Pons (tissue), 1 donor: ENCODE results near the gene PCED1A.

Experiments
- DNase-seq: peaks from one replicate; pipeline ENCODE4 v3.0.0-alpha.2; 2016; ENCODE audit warnings: low spot score

The PCED1A gene, protein sequence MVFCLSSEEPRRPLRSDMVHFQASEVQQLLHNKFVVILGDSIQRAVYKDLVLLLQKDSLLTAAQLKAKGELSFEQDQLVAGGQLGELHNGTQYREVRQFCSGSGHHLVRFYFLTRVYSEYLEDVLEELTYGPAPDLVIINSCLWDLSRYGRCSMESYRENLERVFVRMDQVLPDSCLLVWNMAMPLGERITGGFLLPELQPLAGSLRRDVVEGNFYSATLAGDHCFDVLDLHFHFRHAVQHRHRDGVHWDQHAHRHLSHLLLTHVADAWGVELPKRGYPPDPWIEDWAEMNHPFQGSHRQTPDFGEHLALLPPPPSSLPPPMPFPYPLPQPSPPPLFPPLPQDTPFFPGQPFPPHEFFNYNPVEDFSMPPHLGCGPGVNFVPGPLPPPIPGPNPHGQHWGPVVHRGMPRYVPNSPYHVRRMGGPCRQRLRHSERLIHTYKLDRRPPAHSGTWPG

GRCh38 chr20:2840138-2840966, at the start of gene PCED1A, which contains the start of gene VPS16:
TSS of gene PCED1A (minus strand) at chr20:2840655. CDS start at chr20:2839912, 743 bp downstream.
TSS of gene VPS16 (plus strand) at chr20:2840745. CDS start at chr20:2840775, 30 bp downstream.
- peak; percentile 76 for DNase-seq

- DNase-seq: no peak
These were observed 49.3 kb upstream of the PCED1A start for GRCh38 chr20:2889797-2890196.

GRCh38 chr20:2889209-2889608, 48.8 kb upstream of the PCED1A start:
- DNase-seq: no peak

GRCh38 chr20:2888224-2888955, 47.9 kb upstream of the PCED1A start:
- DNase-seq: no peak

DNA sequence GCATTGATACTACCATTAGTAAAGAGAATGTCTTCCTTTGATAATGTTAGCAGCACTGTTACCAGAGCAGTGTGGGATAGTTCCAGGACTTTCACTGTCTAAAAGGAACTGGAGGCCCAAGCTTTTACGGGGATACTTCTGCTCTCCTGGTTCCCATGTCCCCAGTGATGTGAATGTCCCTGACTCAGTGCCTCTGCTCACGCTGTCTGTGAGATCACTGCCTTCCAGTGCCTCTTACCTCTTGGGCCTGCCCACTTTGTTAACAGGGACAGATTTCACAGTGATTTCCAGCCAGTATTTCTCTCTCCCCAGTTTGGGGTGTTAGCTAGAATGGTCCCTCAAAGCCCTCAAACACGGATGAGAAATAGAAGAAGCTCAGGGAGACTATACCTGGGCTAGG, 47.3 kb upstream of the PCED1A start:
- no peak for DNase-seq

DNA sequence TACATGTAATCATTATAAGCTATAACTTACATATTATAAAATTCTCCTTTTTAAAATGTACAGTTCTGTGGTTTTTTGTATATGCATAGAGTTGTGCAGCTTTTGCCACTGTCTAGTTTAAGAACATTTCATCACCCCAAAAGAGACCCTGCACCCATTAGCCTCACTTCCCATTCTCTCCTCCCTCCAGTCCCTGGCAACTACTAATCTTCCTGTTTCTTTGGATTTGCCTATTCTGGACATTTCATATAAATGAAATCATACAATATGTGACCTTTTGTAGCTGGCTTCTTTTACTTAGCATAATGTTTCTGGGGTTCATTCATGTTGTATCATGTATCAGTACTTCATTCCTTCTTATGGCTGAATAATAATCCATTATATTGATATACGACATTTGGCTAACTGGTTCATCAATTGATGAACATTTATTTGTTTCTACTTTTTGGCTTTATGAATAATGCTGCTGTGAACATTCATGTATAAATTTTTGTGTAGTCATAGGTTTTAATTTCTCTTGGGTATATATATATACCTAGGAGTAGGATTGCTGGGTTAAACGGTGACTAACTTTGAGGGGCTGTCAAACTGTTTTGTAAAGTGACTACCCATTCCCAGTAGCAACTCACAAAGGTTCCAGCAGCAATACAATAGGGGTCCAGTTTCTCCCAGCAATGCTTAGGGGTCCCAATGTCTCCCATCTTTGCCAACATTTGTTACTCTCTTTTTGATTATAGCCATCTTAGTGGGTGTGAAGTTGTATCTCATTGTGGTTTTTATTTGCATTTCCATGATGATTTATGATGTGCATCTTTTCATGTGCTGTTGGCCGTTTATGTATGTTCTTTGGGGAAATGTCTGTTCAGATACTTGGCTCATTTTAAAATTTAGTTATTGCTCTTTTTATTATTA, 43.5 kb upstream of the PCED1A start:
- no peak for DNase-seq

DNA sequence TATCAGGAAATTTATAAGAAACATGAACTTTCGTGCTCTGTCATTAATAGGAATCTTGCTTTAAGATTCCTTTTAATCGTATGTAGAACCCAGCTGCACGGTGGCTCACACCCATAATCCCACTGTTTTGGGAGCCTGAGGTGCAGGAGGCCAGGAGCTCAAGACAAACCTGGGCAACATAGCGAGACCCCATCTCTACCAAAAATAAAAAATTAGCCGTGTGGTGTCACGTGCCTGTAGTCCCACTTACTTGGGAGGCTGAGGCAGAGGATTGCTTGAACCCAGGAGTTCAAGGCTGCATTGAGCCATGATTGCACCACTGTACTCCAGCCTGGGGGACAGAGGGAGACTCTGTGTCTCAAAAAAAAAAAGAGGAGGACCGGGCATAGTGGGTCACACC, 40.2 kb upstream of the PCED1A start:
- DNase-seq: no peak

GRCh38 chr20:2879146-2879545, 38.7 kb upstream of the PCED1A start:
- DNase-seq: no peak

DNA sequence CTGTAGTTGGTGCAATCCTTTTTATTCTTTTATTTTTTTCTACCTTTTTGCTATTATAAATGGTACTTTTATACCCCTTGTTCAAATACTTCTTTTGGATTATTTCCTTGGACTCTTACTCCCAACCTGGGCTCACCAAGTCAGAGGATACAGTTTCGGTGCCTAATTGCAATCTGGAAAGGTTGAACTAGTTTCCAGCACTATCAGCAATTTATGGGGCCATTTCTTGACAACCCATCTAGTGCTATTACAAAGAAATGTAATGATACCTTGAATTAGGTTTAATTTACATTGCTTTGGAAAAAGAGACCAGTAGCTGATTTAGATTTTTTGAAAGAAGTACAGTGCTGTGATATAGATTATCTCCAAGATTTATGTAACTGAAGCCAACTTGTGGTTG, 38.1 kb upstream of the PCED1A start:
- DNase-seq: no peak

DNA sequence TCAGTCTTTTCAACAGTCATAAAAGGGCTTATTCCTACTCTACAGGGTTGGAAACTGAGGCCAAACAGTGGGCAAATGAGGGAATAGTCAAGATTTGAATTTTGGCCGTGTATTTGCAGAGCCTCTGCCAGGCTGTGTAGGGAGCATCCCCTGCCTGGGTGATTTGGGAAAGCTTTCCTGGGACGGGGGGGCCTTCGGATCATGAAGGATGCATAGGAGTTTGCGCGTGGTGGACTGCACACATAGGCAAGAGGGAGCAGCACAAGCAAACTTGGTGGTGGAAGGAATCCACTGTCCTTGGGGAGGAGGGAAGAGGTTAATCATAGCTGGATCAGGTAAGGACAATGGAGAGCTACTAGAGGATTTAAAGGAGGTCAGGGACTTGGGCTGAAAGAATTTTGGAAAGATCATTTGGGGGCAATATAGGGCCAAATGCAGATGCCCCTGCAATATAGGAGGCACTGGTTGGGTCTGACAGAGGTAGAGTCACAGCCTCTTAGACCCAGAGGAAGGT, 35.3 kb upstream of the PCED1A start:
- DNase-seq: no peak

DNA sequence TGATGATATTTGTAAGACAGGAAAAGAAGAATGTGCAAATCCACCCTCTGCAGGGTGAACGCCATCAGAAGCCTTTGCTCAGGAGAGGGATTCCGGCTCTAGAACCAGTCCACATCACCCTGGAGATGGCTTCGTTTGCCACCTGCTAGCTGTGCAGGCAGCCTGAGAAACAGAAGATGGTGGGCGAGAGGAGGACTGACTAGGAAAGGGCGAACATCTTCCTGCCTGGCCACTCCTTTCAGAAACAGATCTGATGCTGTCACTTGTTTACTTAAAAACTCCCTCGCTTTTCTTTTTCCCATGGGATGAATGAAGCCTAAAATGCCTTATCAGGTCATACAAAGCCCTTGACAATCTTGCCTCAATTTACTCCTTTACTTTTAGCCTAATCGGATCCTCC, 34.0 kb upstream of the PCED1A start:
- no peak for DNase-seq

GRCh38 chr20:2873747-2874041, 33.2 kb upstream of the PCED1A start:
- DNase-seq: no peak

DNA sequence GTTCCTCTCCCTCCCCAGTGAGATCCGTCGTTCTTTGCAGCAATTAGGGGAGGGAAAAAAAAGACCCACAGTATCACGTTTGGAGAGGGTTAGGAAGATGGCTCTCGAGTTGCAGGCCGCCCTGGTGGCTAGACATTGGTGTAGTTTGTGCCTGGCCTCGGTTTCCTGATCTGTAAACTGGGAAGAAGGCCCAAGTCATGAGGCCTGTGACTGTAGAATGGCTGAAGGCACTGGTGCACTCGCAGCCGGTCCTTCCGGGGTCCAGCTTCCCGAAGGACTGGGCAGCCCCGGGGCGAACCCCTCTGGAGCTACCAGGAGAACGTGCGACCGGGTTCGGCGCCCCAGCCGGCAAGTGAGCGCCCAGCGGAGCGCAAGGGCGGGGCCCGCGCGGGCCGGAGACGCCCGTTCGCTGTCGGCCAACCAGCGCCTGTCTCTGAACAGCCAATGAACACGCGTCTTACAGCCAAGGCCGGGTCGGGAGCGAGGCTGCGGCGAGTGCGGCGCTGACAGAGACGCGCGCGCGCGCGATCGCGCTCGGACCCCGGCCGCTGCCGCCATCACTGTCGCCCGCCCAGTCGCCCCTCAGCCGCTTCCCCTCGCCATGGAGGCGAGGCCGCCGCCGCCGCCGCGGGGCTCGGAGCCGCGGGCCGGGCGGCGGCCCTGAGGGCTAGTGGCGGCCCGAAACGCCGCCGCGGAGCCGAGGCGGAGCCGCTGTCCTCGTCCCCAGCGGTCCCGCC, 32.7 kb upstream of the PCED1A start, which contains the start of gene PTPRA:
Gene PTPRA (plus strand): TSS at position 472 of the 737 bp plus-strand sequence. CDS start 90,797 bp downstream, outside the sequence.
- peak; percentile 91 for DNase-seq

DNA sequence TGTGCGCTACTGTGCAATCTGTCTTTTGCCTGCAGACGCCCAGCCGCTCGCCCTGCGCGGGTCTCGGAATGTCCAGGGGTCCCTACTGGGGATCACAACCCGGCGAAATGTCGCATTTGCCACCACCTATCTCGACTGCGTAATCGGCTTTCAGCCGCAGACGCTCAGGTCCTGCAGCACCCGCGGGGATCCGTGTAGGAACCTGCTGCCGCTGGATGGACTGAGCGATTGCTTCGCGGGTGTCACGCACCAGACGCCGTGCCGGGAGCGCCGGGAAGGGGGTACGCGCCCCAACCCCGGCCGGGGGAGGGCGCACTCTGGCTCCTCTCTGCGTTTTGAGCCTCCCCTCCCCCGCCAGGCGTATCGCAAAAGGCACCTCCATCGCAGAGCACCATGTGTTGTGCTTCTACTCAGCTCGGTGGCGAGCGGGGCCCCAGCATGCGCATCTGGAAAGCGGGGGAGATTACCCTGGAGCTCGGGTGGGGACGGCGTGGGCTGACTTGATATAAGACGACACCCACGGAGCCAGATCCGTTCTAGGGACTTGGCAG, 32.1 kb upstream of the PCED1A start:
- peak; percentile 44 for DNase-seq

- DNase-seq: peak; percentile 22
These were observed 31.4 kb upstream of the PCED1A start for GRCh38 chr20:2871661-2872458.

DNA sequence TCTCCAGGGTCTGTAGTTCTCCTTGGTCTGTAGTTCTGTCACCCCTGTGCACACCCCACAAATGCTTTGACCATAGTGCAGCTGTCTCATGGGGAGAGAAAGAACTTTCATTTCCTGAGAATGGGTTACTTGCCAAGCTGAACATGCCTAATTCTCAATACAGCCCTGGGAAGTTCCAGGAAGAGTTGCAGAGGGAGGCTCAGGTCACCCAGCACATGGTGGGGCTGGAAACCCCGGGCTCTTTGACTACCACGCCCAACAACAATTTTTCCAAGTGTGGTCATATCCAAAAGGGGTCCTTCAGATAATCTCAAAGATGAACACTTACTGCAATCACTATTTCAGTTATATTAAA, 30.6 kb upstream of the PCED1A start:
- DNase-seq: no peak

GRCh38 chr20:2869381-2869780, 28.9 kb upstream of the PCED1A start:
- DNase-seq: no peak

- DNase-seq: no peak
These were observed 26.8 kb upstream of the PCED1A start for GRCh38 chr20:2867081-2867864.
